Upper lobe of left lung (tissue), 4 donors: ENCODE results near the gene RDX.

ENCODE experiments used
- CTCF ChIP-seq, 6 experiments: fragments of 450-650 bp in 4 of 6; fragments of 200-600 bp in 2 of 6; sonication (generic) in 2 of 6; IDR thresholded peaks; one replicate each; pipeline ENCODE4 v1.5.1; 2016 to 2019; ENCODE audit warnings: antibody characterized with exemption in 6 of 6
- EP300 ChIP-seq, 4 donors: sonication (generic); formaldehyde crosslinking; IDR thresholded peaks; one replicate each; pipeline ENCODE4 v1.5.1; 2017; ENCODE audit warnings: antibody characterized with exemption in 4 of 4, control low read depth in 2 of 4
- POLR2A ChIP-seq, 4 donors: fragments of 450-650 bp; IDR thresholded peaks; one replicate each; pipeline ENCODE4 v1.5.1; 2016 to 2017; ENCODE audit warnings: antibody characterized with exemption in 4 of 4, mild to moderate bottlenecking in 2 of 4

- TF ChIP-seq CTCF (IDR thresholded peaks at IDR 0.05) = no peak
- no peak for TF ChIP-seq EP300 (IDR thresholded peaks at IDR 0.05)
- TF ChIP-seq POLR2A (IDR thresholded peaks at IDR 0.05) = no peak
Measured at GRCh38 chr11:110165039-110165925, 131.1 kb downstream of the RDX start.
